Measurements from ENCODE around the gene DPP3. TPM values are rescaled to one million over a fixed set of nuclear protein-coding genes. Genes with fewer than 3 reads are reported as not detected.

The DPP3 gene
- total RNA-seq, 1 donor from 2014 or later, result 41.3 TPM

DNA sequence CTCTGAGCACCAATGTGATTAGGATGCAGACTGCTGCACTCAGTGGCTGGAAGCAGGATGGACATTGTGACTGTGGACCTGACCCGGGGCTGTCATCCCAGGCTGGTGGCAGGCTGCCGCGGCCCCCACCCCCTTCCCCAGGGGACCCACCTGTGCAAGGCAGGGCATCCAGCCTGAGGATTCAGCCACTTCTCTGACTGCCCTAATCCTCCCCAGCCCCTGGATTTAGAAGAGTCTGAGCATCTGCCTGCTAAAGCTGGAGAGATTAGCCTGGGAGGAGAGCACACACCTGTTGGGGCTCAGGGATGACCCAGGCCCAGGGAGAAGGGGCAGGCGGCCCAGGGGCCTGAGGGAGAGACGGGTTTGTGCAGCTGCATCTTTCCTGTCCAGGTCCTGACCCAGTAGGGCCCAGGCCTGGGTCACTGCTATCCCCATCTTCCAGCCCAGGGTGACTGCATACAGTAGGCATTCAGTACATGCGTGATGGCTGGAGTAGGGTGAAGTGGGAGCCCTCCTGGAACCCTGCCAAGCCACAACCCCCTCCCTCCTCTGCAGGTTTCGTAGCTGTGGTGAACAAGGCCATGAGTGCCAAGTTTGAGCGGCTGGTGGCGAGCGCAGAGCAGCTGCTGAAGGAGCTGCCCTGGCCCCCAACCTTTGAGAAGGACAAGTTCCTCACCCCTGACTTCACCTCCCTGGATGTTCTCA is 12.1 kb downstream of the DPP3 start:
- DNase-seq (ENCODE audit: low spot score), result no peak
- Mint-ChIP-seq H3K27me3 (ENCODE audit: unreplicated experiment) (peaks cover 4% of the 10 kb centered on the region), H3K4me3 (ENCODE audit: unreplicated experiment) (peak overlapping the region; percentile 5), H3K27ac (ENCODE audit: unreplicated experiment) (no peak overlapping the region), H3K4me1 (ENCODE audit: unreplicated experiment) (peaks cover 3% of the 10 kb centered on the region), H3K36me3 (ENCODE audit: low read depth, unreplicated experiment) (peaks cover 9% of the 10 kb centered on the region), H3K9me3 (ENCODE audit: unreplicated experiment) (no peaks in the 10 kb centered on the region)
- TF ChIP-seq, protein P1, sequence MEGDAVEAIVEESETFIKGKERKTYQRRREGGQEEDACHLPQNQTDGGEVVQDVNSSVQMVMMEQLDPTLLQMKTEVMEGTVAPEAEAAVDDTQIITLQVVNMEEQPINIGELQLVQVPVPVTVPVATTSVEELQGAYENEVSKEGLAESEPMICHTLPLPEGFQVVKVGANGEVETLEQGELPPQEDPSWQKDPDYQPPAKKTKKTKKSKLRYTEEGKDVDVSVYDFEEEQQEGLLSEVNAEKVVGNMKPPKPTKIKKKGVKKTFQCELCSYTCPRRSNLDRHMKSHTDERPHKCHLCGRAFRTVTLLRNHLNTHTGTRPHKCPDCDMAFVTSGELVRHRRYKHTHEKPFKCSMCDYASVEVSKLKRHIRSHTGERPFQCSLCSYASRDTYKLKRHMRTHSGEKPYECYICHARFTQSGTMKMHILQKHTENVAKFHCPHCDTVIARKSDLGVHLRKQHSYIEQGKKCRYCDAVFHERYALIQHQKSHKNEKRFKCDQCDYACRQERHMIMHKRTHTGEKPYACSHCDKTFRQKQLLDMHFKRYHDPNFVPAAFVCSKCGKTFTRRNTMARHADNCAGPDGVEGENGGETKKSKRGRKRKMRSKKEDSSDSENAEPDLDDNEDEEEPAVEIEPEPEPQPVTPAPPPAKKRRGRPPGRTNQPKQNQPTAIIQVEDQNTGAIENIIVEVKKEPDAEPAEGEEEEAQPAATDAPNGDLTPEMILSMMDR (IDR thresholded peaks at IDR 0.05; ENCODE audit: unreplicated experiment), result no peak

DNA sequence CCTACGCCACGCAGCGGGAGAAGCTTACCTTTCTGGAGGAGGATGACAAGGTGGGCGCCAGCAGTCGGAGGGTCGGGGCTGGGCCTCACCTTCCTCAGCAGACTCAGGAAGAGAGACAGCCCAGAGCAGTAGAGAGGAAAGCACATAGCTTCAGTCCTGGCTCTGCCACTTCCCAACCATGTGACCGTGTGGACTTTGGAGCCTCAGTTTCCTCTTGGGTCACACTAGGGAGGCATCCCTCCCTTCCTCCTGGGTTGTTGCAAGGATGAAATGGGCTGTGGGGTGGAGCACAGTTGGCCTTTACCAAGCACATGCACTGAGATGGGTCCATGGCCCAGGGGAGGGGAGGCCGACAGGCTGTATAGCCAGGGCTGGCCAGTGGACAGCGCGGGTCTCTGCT is 12.9 kb downstream of the DPP3 start:
- Mint-ChIP-seq H3K27ac (ENCODE audit: unreplicated experiment) (no peak overlapping the region), H3K27me3 (ENCODE audit: unreplicated experiment) (peaks cover 4% of the 10 kb centered on the region), H3K4me3 (ENCODE audit: unreplicated experiment) (peak overlapping the region; percentile 5), H3K9me3 (ENCODE audit: unreplicated experiment) (no peaks in the 10 kb centered on the region), H3K4me1 (ENCODE audit: unreplicated experiment) (peaks cover 3% of the 10 kb centered on the region), H3K36me3 (ENCODE audit: low read depth, unreplicated experiment) (peaks cover 9% of the 10 kb centered on the region)
- DNase-seq (ENCODE audit: low spot score), result no peak
- TF ChIP-seq, protein P1 (IDR thresholded peaks at IDR 0.05; ENCODE audit: unreplicated experiment), result no peak

DNA sequence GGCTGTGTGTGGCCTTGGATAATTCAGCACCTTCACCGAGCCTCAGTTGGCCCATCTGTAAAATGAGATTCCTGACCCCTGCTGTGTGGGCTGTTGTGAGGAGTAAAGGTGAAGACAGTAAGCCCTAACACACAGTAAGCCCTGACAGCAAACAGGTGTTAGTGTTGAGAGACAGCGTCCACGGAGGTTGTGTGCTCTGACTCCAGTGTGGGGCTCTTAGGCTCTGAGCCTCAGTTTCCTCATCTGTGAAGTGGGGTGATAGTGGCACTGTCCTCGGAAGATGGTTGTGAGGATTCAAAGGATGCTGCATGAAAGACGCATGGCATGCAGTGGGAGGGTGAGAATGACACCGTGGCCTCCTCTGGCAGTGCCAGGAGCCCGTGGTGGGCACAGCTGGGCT is 14.2 kb downstream of the DPP3 start:
- Mint-ChIP-seq H3K4me1 (ENCODE audit: unreplicated experiment) (peaks cover 3% of the 10 kb centered on the region), H3K27me3 (ENCODE audit: unreplicated experiment) (peaks cover 4% of the 10 kb centered on the region), H3K9me3 (ENCODE audit: unreplicated experiment) (no peaks in the 10 kb centered on the region), H3K36me3 (ENCODE audit: low read depth, unreplicated experiment) (peaks cover 9% of the 10 kb centered on the region), H3K27ac (ENCODE audit: unreplicated experiment) (no peak overlapping the region), H3K4me3 (ENCODE audit: unreplicated experiment) (no peak overlapping the region)
- DNase-seq (ENCODE audit: low spot score), result no peak
- TF ChIP-seq, protein P1 (IDR thresholded peaks at IDR 0.05; ENCODE audit: unreplicated experiment), result no peak

DNA sequence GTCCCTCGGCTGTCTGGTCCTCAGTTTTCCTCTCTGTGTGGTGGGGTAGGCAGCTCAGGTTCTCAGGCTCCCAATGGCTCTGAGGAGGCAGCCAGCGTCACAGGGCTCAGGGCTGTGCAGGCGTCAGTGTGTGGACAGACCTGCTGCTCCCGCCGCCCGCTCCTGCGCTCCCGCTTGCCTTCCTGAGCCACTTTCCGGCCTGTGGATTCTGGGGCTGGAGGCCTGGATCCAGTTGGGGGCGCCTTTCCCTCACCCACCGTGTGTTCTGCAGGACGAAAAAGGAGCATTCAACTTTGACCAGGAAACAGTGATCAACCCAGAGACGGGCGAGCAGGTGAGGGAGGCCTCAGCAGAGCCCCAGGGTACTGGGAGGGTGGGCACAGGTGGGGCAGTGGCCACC is 14.7 kb downstream of the DPP3 start:
- Mint-ChIP-seq H3K27me3 (ENCODE audit: unreplicated experiment) (peaks cover 6% of the 10 kb centered on the region), H3K4me3 (ENCODE audit: unreplicated experiment) (no peak overlapping the region), H3K36me3 (ENCODE audit: low read depth, unreplicated experiment) (peaks cover 9% of the 10 kb centered on the region), H3K4me1 (ENCODE audit: unreplicated experiment) (peaks cover 3% of the 10 kb centered on the region), H3K27ac (ENCODE audit: unreplicated experiment) (no peak overlapping the region), H3K9me3 (ENCODE audit: unreplicated experiment) (no peaks in the 10 kb centered on the region)
- no peak for DNase-seq (ENCODE audit: low spot score)
- TF ChIP-seq, protein P1 (IDR thresholded peaks at IDR 0.05; ENCODE audit: unreplicated experiment), result no peak

DNA sequence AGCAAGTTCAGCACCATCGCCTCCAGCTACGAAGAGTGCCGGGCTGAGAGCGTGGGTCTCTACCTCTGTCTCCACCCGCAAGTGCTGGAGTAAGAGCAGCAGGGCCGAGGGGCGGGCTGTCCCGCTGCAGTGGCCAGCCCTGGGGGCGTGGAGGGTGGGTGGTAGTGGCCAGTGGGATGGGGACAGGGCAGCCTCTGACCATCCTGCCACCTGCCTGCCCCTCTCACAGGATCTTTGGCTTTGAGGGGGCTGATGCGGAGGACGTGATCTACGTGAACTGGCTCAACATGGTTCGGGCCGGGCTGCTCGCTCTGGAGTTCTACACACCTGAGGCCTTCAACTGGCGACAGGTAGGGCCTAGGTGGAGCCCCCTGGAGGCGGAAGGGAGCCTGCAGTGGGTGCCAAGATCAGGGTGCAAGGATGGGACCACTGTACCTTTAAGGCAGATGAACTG is 15.2 kb downstream of the DPP3 start:
- H3K36me3 Mint-ChIP-seq (ENCODE audit: low read depth, unreplicated experiment), result peaks cover 9% of the 10 kb centered on the region
- no peak overlapping the region for H3K4me3 Mint-ChIP-seq (ENCODE audit: unreplicated experiment)
- no peak for DNase-seq (ENCODE audit: low spot score)
- H3K4me1 Mint-ChIP-seq (ENCODE audit: unreplicated experiment), result peaks cover under 1% of the 10 kb centered on the region
- H3K27ac Mint-ChIP-seq (ENCODE audit: unreplicated experiment), result no peak overlapping the region
- TF ChIP-seq, protein P1 (IDR thresholded peaks at IDR 0.05; ENCODE audit: unreplicated experiment), result peak; percentile 30
- H3K27me3 Mint-ChIP-seq (ENCODE audit: unreplicated experiment), result peaks cover 4% of the 10 kb centered on the region
- no peaks in the 10 kb centered on the region for H3K9me3 Mint-ChIP-seq (ENCODE audit: unreplicated experiment)

Measured in endothelial cell (in vitro differentiated cells).